HFFc6 (cell line): ENCODE data around the gene NTM. TPM values are rescaled to one million over a fixed set of nuclear protein-coding genes. Genes with fewer than 3 reads are reported as not detected.

Experiments used
- DNase-seq: peaks from one replicate; pipeline ENCODE4 v3.0.0-alpha.2; 2018
- H3K27ac Mint-ChIP-seq: 2 replicates; pipeline ENCODE4 v1.8.0; 2020; ENCODE audit warnings: mild to moderate bottlenecking, mixed read lengths
- H3K27me3 Mint-ChIP-seq: 2 replicates; pipeline ENCODE4 v1.8.0; 2021; ENCODE audit warnings: mild to moderate bottlenecking, moderate library complexity, mixed read lengths; ENCODE audit not compliant: insufficient read depth
- H3K36me3 Mint-ChIP-seq: 2 replicates; pipeline ENCODE4 v1.8.0; 2021; ENCODE audit warnings: low read depth, mixed read lengths
- H3K4me1 Mint-ChIP-seq: 2 replicates; pipeline ENCODE4 v1.8.0; 2020; ENCODE audit warnings: low read depth, mixed read lengths
- H3K4me3 Mint-ChIP-seq: 2 replicates; pipeline ENCODE4 v1.8.0; 2020; ENCODE audit warnings: mild to moderate bottlenecking, moderate library complexity, mixed read lengths
- H3K9me3 Mint-ChIP-seq: 2 replicates; pipeline ENCODE4 v1.8.0; 2020; ENCODE audit warnings: mild to moderate bottlenecking, mixed read lengths
- total RNA-seq, 6 experiments: library from RNA; stranded (reverse); fragmentation: NEBNext Ultra II Directional; extraction: Animal tissue kit (Norgen Biotek cat#: 25700); gene quantifications; 2 replicates in 1 of 6; 3 replicates in 5 of 6; pipeline ENCODE4 v1.2.3, GENCODE V29; 2021
- TF ChIP-seq, protein P1 (sequence below): fragments of 200-600 bp; sonication (generic); IDR thresholded peaks from 2 replicates; pipeline ENCODE4 v1.5.0; 2021; ENCODE audit warnings: antibody characterized with exemption, mild to moderate bottlenecking

Gene NTM
- total RNA-seq, 6 experiments from 2014 or later: 18.3 to 23.6 (median 21.7) TPM

DNA sequence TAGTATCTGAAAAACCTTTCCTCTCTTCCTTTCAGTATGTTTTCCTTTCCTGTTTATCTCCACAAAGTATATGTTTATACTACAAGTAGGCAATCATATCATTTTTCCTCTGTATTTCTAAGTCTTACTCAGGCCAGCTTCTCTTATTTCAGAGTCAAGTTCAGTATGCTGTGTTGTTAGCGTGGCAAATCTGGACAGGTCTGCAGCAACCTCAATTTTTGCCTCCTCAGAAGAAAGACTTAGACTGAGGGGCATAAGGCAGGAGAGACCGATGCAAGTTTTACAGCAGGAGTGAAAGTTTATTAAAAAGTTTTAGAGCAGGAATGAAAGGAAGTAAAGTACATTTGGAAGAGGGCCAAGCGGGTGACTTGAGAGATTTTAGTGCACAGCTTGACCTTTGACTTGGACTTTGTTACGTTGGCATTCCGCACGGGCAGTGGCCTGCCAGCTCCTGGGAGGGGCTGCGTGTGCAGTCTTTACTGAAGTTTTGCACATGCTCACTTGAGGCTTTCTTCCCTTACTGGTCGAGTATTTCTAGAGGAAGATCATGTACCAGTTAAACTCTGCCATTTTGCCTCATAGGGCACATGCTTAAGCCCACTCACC is 343.2 kb downstream of the NTM start:
- no peak for DNase-seq
- Mint-ChIP-seq H3K27me3 (peaks cover 12% of the 10 kb centered on the region), H3K4me1 (peaks cover 33% of the 10 kb centered on the region), H3K9me3 (no peaks in the 10 kb centered on the region; the same call in 1 of the 2 replicates), H3K4me3 (no peak overlapping the region), H3K36me3 (no peaks in the 10 kb centered on the region), H3K27ac (no peak overlapping the region)
- TF ChIP-seq, protein P1, sequence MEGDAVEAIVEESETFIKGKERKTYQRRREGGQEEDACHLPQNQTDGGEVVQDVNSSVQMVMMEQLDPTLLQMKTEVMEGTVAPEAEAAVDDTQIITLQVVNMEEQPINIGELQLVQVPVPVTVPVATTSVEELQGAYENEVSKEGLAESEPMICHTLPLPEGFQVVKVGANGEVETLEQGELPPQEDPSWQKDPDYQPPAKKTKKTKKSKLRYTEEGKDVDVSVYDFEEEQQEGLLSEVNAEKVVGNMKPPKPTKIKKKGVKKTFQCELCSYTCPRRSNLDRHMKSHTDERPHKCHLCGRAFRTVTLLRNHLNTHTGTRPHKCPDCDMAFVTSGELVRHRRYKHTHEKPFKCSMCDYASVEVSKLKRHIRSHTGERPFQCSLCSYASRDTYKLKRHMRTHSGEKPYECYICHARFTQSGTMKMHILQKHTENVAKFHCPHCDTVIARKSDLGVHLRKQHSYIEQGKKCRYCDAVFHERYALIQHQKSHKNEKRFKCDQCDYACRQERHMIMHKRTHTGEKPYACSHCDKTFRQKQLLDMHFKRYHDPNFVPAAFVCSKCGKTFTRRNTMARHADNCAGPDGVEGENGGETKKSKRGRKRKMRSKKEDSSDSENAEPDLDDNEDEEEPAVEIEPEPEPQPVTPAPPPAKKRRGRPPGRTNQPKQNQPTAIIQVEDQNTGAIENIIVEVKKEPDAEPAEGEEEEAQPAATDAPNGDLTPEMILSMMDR: no peak

DNA sequence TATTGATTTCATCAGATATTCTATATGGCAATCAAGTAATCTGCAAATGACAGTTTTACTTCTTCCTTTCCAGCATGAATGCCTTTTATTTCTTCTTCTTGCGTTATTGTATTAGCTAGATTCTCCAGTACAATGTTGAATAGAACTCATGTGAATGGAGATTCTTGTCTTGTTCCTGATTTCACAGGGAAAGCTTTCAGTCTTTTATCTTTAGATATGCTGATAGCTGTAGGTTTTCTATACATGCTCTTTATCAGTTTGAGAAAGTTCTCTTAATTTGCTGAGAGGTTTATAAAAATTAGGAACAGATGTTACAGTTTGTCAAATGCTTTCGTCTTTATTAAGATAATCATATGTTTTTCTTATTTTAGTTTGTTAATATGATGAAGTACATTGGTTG is 347.2 kb downstream of the NTM start:
- Mint-ChIP-seq H3K27me3 (peaks cover 23% of the 10 kb centered on the region), H3K27ac (no peak overlapping the region), H3K4me3 (no peak overlapping the region), H3K4me1 (peaks cover 12% of the 10 kb centered on the region; the same call in 1 of the 2 replicates), H3K9me3 (no peaks in the 10 kb centered on the region; the same call in 1 of the 2 replicates), H3K36me3 (no peaks in the 10 kb centered on the region)
- no peak for DNase-seq
- TF ChIP-seq, protein P1: no peak

DNA sequence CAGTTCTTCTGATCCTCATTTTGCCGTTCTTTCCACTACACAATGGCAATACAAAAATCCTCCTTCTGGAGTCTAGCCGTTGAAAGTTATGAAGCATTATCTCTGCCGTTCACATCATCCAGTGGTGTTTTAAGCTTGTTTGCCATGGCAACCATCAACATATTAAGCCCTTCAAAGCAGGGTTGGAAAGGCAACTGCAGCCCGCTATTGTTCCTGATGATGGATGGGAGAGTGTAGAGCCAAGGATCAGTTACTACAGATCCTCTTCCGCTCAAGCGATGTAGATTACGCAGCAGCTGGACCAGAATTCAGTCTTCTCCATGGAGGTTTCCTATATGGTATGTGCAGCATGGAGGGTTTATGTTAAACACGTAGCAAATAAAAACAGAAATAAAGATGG is 352.7 kb downstream of the NTM start:
- no peak for DNase-seq
- H3K9me3 Mint-ChIP-seq: no peaks in the 10 kb centered on the region
- no peaks in the 10 kb centered on the region for H3K4me1 Mint-ChIP-seq
- no peak overlapping the region for H3K4me3 Mint-ChIP-seq
- TF ChIP-seq, protein P1: no peak
- peaks cover 42% of the 10 kb centered on the region for H3K27me3 Mint-ChIP-seq
- H3K27ac Mint-ChIP-seq: no peak overlapping the region
- H3K36me3 Mint-ChIP-seq: no peaks in the 10 kb centered on the region

DNA sequence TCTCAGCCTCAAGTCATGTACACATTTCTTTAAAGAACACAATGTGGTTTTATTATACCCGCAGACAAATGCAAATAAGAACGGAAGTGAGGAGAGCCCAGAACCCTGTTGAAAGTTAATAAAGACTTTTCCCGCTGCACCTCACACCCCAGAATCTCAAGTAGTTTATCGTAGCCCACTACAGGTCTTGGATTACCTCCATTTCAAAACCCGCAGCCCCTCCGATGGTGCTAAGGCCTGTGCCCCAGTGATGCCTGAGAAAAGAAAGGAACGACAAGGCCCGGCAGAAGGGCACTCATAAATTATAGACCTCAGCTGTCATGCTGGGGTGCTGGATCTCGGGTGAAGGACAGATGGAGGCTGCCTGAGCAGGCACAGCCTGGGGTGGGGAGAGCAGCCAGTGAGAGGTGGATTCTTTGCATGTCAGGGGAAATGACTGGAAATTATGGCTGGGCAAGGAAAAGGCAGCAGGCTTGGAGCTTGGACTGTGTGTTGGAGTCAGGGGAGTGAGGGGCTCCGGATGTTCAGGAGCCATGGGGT is 354.1 kb downstream of the NTM start:
- Mint-ChIP-seq H3K9me3 (no peaks in the 10 kb centered on the region), H3K36me3 (no peaks in the 10 kb centered on the region), H3K27me3 (peaks cover 36% of the 10 kb centered on the region), H3K27ac (no peak overlapping the region), H3K4me3 (no peak overlapping the region), H3K4me1 (no peaks in the 10 kb centered on the region)
- no peak for DNase-seq
- TF ChIP-seq, protein P1: no peak

DNA sequence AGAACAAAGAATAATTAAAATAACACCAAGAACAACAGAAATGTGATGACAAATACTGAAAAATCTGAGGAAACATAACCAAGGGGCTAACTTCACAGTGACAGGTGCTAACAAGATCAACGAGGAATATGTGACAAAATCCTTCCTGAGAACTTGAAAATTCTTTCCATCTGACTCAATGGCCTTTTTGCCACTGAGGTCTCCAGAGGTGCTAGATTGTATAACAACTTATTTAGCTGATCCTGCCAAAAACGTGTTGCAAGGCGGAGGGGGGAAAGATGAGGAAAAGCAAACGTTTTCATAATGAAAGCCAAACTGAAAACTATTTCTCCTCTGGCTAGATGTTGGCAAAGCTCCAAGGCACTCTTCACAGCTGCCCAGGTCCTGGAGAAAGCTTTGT is 364.5 kb downstream of the NTM start:
- Mint-ChIP-seq H3K27ac (no peak overlapping the region), H3K36me3 (no peaks in the 10 kb centered on the region), H3K9me3 (no peaks in the 10 kb centered on the region), H3K4me1 (peaks cover 12% of the 10 kb centered on the region), H3K27me3 (peaks cover 43% of the 10 kb centered on the region), H3K4me3 (no peak overlapping the region)
- TF ChIP-seq, protein P1: no peak
- DNase-seq: no peak
